HepG2 (cell line): ENCODE results near the gene ADGRD1.

Experiments used
- CTCF ChIP-seq: sonication (generic); formaldehyde crosslinking; IDR thresholded peaks from 2 replicates; pipeline ENCODE4 v1.5.0; 2020; ENCODE audit warnings: mild to moderate bottlenecking, missing genetic modification reagents, moderate library complexity
- MXI1 ChIP-seq: IDR thresholded peaks from 3 replicates; pipeline ENCODE4 v1.6.1; 2012; ENCODE audit warnings: low read depth, low read length, inconsistent platforms, borderline replicate concordance
- PCBP1 ChIP-seq: fragments of 200-400 bp; formaldehyde crosslinking; IDR thresholded peaks from 2 replicates; pipeline ENCODE4 v1.6.1; 2017; ENCODE audit warnings: mild to moderate bottlenecking, low read depth, low read length, borderline replicate concordance
- TFE3 ChIP-seq: IDR thresholded peaks from 2 replicates; pipeline ENCODE4 v1.6.1; 2016
- ZNF318 ChIP-seq: sonication (generic); formaldehyde crosslinking; IDR thresholded peaks from 2 replicates; pipeline ENCODE4 v1.4.0; 2020; ENCODE audit warnings: mild to moderate bottlenecking, missing genetic modification reagents

- TF ChIP-seq TFE3 (CRISPR knock-in tag) (no peak), MXI1 (no peak), ZNF318 (no peak), PCBP1 (no peak), CTCF (CRISPR knock-in tag) (no peak)
These were observed 131.6 kb downstream of the ADGRD1 start for GRCh38 chr12:131085125-131085815.
